Stimulated activated CD8-positive, alpha-beta memory T cell treated with anti-CD3 and anti-CD28 coated beads, Interleukin-12 subunit alpha, Interleukin-12 subunit beta, amount 100 ng/mL, for 4 hours (primary cell): Measurements from ENCODE around the gene ARHGEF38.

Experiments
- DNase-seq: peaks from one replicate; pipeline ENCODE4 v3.0.0-alpha.2; 2020; ENCODE audit warnings: low read depth

ARHGEF38 gene, protein sequence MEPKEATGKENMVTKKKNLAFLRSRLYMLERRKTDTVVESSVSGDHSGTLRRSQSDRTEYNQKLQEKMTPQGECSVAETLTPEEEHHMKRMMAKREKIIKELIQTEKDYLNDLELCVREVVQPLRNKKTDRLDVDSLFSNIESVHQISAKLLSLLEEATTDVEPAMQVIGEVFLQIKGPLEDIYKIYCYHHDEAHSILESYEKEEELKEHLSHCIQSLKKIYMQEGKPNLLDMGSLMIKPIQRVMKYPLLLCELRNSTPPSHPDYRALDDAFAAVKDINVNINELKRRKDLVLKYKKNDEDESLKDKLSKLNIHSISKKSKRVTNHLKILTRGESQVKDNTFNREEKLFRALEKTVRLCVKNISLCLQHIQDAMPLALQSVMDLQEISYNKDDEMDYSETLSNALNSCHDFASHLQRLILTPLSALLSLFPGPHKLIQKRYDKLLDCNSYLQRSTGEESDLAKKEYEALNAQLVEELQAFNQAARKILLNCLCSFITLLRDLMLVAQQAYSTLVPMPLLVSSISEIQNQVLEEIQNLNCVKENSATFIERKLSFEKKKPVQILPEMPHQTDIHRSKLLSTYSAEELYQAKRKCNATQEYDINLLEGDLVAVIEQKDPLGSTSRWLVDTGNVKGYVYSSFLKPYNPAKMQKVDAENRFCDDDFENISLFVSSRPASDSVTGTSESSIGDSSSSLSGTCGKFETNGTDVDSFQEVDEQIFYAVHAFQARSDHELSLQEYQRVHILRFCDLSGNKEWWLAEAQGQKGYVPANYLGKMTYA

GRCh38 chr4:105551965-105552746 is at the start of gene ARHGEF38:
TSS of gene ARHGEF38 (plus strand) at chr4:105552620. CDS start at chr4:105552766, 146 bp downstream.
- no peak for DNase-seq

DNA sequence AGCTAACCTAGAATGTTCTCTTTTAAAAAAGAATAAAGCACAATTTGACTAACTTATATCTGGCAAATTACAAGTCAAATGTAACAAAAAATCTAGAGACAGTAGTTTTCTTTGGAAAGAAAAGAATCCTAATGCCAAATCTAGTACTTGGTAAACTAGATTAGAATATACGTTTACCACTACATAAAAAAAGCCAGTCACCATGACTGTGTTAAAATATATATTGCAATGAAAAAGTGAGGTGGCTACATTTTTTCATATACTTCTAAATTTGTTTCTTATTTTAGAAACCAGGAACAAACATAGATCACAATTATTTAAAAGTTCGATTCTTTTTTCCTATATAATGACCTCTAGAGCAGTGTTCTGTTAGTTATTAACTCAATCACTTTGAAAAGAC is 48.9 kb upstream of the ARHGEF38 start:
- no peak for DNase-seq

DNA sequence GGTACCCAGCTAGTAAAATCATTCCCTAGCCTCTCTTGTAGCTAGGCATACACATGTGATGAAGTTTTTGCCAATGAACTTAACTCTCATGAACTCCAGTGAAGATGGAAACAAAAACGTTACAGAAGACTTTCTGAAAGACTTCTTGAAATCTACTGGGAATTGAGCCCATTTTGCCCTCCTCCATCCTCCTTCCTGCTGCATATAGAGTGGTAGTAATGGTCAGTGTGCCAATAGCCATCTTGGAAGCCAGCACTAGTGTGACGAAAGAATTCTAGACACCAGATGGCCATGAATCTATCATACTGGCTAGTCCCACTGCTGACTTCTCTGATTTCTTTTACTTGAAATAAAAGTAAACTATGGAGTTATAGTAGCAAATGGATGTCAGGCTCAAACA is 47.7 kb upstream of the ARHGEF38 start:
- DNase-seq, result no peak

DNA sequence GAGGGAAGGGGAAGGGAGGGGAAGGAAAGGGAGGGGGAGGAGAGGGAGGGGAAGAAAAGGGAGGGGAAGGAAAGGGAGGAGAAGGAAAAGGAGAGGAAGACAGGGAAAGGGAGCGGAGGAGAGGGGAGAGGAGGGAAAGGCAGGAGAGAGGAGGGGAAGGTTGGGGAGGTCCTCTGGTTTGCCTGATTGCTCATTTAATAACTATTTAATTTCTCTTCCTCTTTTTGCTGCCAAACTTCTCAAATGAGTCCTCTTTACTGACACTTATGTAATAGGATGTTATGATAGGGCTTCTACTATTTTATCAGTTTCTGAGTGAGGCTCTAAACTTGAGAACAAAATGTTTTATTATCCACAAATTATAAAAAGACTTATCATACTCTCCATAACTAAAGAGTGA is 43.1 kb upstream of the ARHGEF38 start:
- DNase-seq, result no peak

GRCh38 chr4:105509714-105510113 is 42.7 kb upstream of the ARHGEF38 start:
- DNase-seq, result no peak

DNA sequence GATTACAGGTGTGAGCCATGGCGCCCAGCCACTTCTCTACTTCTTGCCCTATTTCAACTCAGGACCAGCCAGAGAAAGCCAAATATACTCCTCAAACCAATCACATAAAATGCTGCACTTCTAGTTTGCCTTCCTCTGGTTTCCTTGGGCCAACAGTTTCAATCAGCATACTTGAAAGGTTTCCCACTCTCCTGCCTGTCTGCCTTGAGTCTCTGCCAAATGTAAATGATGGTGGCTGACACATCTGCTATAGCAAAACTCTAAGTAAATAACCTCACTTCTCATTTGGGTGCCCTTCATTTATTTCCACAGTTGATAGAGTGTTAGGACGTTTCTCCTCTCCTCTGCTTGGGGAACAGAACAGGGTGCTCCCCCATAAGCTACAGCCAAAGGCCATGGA is 42.2 kb upstream of the ARHGEF38 start:
- no peak for DNase-seq

- DNase-seq, result no peak
These were observed 31.3 kb upstream of the ARHGEF38 start for GRCh38 chr4:105520819-105521790.

- DNase-seq, result no peak
These were observed 25.8 kb upstream of the ARHGEF38 start for GRCh38 chr4:105526656-105527055.

DNA sequence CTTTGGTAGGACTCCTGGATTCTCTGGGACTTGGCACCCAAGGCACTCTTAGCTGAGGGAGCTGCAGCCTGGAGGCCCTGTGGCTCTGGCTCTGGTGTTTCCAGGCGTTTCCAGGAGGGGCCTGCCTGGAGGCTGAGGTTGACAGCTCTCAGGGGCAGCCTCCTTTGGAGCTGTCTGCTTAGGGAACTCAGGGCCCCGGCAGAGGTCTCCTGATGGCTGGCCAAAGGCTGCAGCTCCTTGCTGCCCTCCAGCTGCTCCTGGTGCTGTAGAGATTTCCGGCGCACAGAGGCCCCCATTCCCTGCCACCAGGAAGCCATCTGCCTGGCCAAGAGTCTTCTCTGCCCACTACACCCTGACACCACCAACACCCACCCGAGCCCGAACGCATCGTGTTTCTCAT is 25.3 kb upstream of the ARHGEF38 start:
- no peak for DNase-seq

DNA sequence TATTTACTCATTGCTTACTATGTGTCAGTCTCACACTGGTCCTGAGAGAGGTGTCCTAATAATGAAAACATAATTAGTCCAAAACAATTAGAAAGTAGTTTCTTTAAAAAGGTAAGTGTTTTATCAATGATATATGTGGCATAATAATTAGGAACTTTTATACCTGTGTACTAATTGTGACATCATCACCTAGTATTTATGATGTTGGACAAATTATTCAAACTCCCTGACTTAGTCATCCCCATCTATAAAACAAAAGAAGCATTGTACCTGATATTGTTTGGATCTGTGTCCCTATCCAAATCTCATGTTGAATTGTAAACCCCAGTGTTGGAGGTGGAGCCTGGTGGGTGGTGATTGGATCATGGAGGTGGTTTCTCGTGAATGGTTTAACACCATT is 15.8 kb upstream of the ARHGEF38 start:
- DNase-seq, result no peak

- no peak for DNase-seq
These were observed 11.0 kb upstream of the ARHGEF38 start for GRCh38 chr4:105541420-105541819.

GRCh38 chr4:105542039-105542438 is 10.4 kb upstream of the ARHGEF38 start:
- no peak for DNase-seq

GRCh38 chr4:105543346-105543745 is 9.1 kb upstream of the ARHGEF38 start:
- no peak for DNase-seq

DNA sequence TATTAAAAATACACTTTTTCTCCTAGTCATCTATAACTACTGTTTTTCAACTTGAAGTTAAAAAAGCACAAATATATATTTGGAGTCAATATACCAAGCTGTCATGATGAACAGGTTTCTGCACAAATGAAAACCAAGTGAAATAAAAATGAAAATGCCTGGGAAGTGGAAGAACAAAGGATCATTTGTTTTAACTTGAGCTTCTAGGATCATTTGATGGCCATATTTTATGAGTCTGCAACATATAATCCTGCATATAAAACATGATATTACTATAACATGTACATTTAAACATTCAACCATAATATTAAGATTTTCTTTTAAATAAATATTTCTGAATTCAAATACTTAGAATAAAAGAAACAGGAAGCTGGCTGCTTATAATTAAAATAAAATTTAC is 8.5 kb upstream of the ARHGEF38 start:
- no peak for DNase-seq

DNA sequence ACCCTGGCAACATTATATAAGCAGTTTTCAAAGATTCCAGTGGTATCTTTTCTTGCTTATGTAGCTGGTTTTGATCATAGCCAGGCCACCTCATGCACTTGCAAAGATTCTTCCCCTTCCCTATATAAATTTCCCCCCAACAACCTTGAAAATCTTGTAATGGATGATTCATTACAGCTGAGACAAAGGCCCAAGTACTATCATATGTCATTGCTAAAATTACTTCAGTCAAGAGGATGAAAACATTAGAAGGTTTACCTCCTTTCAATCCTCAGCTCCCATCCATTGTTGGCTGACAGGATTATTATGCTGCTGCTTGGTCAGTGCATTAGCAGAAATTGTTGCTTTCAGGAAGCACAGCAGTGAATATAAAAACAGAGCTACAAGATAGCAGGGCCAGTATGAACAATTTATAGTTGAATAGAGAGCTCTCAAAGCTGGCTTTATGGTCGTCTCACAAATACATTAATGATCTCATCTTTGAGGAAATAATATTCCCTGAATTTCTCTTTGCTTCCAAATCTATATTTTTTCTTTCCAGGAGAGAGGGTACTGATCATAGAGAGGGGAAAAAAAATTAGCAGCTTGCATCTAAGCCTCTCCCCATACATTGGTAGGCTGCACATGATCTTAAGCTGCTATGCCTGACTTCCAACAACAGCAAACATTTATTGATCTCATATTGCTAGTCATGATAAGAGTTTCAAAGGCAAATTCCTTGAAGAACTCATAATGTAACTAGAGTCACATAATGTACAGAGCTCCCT is 7.7 kb upstream of the ARHGEF38 start:
- no peak for DNase-seq

GRCh38 chr4:105546086-105546485 is 6.3 kb upstream of the ARHGEF38 start:
- DNase-seq, result no peak

DNA sequence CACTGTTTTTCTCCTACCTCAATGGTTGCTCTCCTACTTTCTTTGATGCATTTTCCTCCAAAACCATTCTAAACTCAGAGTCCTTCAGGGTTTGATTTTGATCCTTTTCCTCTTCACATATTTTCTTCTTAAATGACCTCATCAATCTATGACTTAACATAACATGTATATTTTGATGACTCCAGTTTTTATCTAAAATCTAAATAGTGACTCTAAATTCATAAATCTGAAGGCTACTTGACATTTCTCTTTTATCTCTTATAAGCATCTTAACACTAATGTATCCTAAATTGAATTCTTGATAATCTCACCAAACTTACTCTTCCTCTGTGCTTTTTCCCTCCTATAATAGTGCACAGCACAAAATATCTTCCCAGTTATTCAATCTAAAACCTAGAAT is 4.7 kb upstream of the ARHGEF38 start:
- no peak for DNase-seq

DNA sequence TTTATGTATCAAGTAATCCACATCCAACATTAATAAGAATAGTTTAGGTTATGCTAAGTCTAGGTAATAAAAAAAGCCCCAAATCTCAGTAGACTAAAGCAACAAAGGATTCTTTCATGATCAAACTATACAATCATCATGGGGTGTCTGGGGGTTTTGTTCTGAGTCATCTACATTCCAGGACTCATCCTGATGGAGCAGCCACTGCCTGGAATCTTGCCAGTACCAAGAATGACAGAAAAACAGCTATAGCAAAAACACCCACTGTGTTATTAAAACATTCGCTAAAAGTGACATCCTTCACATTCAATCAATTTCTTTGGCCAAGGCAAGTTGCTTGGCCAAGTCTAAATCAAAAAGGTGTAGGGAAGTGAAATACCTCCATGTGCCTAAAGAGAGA is 3.9 kb upstream of the ARHGEF38 start:
- no peak for DNase-seq

DNA sequence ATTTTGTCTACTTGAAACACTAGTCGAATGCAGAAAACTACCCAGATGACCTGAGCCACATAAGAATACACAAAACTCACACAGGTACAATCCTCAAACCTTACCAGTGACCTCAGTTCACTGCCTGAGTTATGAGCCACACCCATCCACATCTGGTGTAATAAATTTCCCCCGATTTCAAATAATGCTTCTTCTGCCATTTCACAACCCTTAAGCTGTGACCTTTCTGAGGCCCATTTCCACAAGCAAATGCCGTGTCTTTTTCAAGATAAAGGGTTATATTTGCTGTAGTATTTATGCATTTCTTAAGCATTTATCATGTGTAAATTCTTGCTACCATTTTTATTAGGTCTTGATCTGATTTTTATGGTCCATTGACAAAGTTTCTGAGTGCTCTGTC is 1.8 kb upstream of the ARHGEF38 start:
- DNase-seq, result no peak

DNA sequence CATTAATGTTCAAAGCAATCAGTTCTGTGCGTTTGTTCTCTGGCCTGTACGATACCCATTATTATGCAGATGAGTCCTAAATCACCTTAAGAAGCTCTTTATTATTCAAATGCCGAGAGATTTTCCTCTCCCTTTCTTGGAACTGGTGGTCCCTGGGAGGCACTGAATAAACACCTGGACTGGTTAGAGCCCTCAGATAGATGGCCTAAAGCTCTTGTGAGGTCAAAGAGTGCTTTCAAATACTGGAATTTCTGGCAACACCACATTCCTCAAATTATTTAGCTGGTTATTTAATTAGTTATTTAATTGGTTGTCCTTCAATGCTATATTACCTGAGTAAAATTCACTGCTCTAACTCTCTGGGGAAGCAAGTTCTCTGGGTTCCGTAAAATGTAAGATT is 3.0 kb downstream of the ARHGEF38 start:
- DNase-seq, result no peak

GRCh38 chr4:105556206-105556605 is 3.8 kb downstream of the ARHGEF38 start:
- no peak for DNase-seq
